Esophagus muscularis mucosa (tissue), 3 donors: ENCODE measurements around the gene LYPD6B.

ENCODE experiments used
- POLR2AphosphoS5 ChIP-seq, 2 donors: sonication (generic); formaldehyde crosslinking; IDR thresholded peaks; one replicate each; pipeline ENCODE4 v1.6.1; 2017; ENCODE audit warnings: antibody characterized with exemption in 2 of 2
- TF ChIP-seq, protein P1 (sequence below), 3 experiments: fragments of 200-600 bp in 2 of 3; fragments of 450-650 bp in 1 of 3; sonication (generic) in 2 of 3; IDR thresholded peaks; one replicate each; pipeline ENCODE4 v1.5.1; 2017 to 2019; ENCODE audit warnings: antibody characterized with exemption in 3 of 3, mild to moderate bottlenecking in 2 of 3, moderate library complexity in 1 of 3

DNA sequence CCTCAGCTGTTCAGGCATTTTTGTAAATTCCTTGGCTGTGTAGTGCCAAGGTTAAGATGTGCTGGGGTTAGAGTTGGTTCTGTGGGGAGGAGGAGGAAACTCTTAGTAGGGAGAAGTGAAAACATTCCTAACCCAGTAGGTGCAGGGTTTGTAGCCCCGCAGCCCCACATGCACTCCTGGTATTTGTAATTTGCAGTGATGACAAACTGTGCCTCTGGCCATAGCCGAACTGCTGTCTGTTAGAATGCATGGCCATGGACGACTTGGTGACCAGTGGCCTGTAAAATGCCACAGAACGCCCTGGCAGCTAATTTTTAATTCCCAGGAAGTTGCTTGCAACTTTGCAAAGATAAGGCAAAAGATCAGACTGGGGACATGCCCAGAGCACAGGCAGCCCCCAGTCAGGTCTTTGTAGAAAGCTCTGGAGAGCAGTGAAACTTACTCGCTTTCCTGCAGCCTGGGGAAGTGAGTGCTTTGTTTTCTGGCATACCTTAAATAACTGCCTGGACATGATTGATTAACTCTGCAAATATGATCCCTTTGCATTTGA is 38.4 kb downstream of the LYPD6B start:
- no peak for TF ChIP-seq POLR2AphosphoS5 (IDR thresholded peaks at IDR 0.05)
- TF ChIP-seq, protein P1, sequence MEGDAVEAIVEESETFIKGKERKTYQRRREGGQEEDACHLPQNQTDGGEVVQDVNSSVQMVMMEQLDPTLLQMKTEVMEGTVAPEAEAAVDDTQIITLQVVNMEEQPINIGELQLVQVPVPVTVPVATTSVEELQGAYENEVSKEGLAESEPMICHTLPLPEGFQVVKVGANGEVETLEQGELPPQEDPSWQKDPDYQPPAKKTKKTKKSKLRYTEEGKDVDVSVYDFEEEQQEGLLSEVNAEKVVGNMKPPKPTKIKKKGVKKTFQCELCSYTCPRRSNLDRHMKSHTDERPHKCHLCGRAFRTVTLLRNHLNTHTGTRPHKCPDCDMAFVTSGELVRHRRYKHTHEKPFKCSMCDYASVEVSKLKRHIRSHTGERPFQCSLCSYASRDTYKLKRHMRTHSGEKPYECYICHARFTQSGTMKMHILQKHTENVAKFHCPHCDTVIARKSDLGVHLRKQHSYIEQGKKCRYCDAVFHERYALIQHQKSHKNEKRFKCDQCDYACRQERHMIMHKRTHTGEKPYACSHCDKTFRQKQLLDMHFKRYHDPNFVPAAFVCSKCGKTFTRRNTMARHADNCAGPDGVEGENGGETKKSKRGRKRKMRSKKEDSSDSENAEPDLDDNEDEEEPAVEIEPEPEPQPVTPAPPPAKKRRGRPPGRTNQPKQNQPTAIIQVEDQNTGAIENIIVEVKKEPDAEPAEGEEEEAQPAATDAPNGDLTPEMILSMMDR (IDR thresholded peaks at IDR 0.05) = no peak
